Measurements from ENCODE around the gene CHRM1. TPM values are rescaled to one million over a fixed set of nuclear protein-coding genes. Genes with fewer than 3 reads are reported as not detected.
A peak's percentile ranks its signal among the peaks of the same experiment; 100 is the strongest.

Gene CHRM1
- total and polyA plus RNA-seq, 2 of the 13 experiments (the other 11 are each of a cell fraction or from before 2014, with no cell fraction given) = not detected

DNA sequence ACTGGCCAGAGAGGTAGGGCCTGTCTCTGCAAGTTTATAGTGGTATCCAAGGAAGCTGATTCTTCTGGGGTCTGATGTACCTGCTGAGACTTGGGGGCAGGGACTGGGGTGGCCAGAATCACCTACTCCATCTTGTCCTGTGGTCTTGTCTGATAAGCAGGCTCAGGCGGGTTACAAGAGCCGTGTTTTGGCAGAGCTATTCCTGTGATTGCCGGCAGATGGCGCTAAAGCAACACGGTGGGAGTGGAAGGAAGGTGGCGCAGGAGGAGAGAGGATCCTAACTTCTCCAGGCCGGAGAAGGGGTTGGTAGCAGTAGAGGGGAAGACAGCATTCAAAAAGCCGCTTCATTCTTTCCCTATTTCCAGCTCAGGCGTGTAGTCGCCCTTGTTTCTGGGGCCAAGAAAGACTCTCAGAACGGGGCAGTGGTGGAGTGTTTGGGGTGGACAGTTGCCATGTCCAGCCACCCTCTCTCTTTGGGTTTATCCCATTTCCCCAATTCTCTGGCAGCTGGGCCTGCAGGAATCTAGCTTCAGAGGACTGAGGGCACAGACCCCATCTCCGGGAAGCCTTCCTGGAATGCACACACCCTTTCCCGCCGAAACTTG lies 15.1 kb downstream of the CHRM1 start (continued):
- TF ChIP-seq, protein P1, sequence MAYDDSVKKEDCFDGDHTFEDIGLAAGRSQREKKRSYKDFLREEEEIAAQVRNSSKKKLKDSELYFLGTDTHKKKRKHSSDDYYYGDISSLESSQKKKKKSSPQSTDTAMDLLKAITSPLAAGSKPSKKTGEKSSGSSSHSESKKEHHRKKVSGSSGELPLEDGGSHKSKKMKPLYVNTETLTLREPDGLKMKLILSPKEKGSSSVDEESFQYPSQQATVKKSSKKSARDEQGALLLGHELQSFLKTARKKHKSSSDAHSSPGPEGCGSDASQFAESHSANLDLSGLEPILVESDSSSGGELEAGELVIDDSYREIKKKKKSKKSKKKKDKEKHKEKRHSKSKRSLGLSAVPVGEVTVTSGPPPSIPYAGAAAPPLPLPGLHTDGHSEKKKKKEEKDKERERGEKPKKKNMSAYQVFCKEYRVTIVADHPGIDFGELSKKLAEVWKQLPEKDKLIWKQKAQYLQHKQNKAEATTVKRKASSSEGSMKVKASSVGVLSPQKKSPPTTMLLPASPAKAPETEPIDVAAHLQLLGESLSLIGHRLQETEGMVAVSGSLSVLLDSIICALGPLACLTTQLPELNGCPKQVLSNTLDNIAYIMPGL (CRISPR knock-in tag; IDR thresholded peaks at IDR 0.05; ENCODE audit: borderline replicate concordance in 1 of 2, low read depth in 1 of 2) = peak in 1 of 2 experiments; percentile 40; a peak in 1 of 4 replicates
- TF ChIP-seq DNMT1 (CRISPR knock-in tag; IDR thresholded peaks at IDR 0.05) = no peak
- peak; percentile 69 for TF ChIP-seq ZNF501 (CRISPR knock-in tag; IDR thresholded peaks at IDR 0.05)
- TF ChIP-seq, protein P2, sequence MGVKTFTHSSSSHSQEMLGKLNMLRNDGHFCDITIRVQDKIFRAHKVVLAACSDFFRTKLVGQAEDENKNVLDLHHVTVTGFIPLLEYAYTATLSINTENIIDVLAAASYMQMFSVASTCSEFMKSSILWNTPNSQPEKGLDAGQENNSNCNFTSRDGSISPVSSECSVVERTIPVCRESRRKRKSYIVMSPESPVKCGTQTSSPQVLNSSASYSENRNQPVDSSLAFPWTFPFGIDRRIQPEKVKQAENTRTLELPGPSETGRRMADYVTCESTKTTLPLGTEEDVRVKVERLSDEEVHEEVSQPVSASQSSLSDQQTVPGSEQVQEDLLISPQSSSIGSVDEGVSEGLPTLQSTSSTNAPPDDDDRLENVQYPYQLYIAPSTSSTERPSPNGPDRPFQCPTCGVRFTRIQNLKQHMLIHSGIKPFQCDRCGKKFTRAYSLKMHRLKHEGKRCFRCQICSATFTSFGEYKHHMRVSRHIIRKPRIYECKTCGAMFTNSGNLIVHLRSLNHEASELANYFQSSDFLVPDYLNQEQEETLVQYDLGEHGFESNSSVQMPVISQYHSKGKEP (CRISPR knock-in tag; IDR thresholded peaks at IDR 0.05) = 0 out of 2 replicates have a peak, but pooled peaks have one; percentile 38
- TF ChIP-seq ZNF781 (CRISPR knock-in tag; IDR thresholded peaks at IDR 0.05; ENCODE audit: borderline replicate concordance, not compliant biosample characterization) = no peak
- peak; percentile 24; the same call in 1 of the 2 replicates for TF ChIP-seq ZNF556 (CRISPR knock-in tag; IDR thresholded peaks at IDR 0.05; ENCODE audit: borderline replicate concordance)
- TF ChIP-seq, protein P3, sequence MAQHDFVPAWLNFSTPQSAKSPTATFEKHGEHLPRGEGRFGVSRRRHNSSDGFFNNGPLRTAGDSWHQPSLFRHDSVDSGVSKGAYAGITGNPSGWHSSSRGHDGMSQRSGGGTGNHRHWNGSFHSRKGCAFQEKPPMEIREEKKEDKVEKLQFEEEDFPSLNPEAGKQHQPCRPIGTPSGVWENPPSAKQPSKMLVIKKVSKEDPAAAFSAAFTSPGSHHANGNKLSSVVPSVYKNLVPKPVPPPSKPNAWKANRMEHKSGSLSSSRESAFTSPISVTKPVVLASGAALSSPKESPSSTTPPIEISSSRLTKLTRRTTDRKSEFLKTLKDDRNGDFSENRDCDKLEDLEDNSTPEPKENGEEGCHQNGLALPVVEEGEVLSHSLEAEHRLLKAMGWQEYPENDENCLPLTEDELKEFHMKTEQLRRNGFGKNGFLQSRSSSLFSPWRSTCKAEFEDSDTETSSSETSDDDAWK (CRISPR knock-in tag; IDR thresholded peaks at IDR 0.05) = no peak
- TF ChIP-seq ZZZ3 (CRISPR knock-in tag; IDR thresholded peaks at IDR 0.05; ENCODE audit: borderline replicate concordance) = no peak
- 0 out of 2 replicates have a peak, but pooled peaks have one; percentile 50 for TF ChIP-seq TGIF2 (CRISPR knock-in tag; IDR thresholded peaks at IDR 0.05)
- no peak for TF ChIP-seq ZNF17 (CRISPR knock-in tag; IDR thresholded peaks at IDR 0.05)
- peak; percentile 63; the same call in 1 of the 2 replicates for TF ChIP-seq KDM2A (CRISPR knock-in tag; IDR thresholded peaks at IDR 0.05; ENCODE audit: borderline replicate concordance, low read depth)
- TF ChIP-seq, protein P4, sequence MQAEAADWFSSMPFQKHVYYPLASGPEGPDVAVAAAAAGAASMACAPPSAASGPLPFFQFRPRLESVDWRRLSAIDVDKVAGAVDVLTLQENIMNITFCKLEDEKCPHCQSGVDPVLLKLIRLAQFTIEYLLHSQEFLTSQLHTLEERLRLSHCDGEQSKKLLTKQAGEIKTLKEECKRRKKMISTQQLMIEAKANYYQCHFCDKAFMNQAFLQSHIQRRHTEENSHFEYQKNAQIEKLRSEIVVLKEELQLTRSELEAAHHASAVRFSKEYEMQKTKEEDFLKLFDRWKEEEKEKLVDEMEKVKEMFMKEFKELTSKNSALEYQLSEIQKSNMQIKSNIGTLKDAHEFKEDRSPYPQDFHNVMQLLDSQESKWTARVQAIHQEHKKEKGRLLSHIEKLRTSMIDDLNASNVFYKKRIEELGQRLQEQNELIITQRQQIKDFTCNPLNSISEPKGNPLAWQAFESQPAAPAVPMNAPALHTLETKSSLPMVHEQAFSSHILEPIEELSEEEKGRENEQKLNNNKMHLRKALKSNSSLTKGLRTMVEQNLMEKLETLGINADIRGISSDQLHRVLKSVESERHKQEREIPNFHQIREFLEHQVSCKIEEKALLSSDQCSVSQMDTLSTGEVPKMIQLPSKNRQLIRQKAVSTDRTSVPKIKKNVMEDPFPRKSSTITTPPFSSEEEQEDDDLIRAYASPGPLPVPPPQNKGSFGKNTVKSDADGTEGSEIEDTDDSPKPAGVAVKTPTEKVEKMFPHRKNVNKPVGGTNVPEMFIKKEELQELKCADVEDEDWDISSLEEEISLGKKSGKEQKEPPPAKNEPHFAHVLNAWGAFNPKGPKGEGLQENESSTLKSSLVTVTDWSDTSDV (CRISPR knock-in tag; IDR thresholded peaks at IDR 0.05) = no peak
- TF ChIP-seq THAP11 (CRISPR knock-in tag; IDR thresholded peaks at IDR 0.05) = 0 out of 2 replicates have a peak, but pooled peaks have one; percentile 18
- peak; percentile 90 for TF ChIP-seq RAD21 (CRISPR knock-in tag; IDR thresholded peaks at IDR 0.05)
- TF ChIP-seq XRCC5 (optimal IDR thresholded peaks at IDR 0.05; ENCODE audit: low read length) = peak; percentile 58
- no peak for TF ChIP-seq GZF1 (CRISPR knock-in tag; IDR thresholded peaks at IDR 0.05)
- 0 out of 2 replicates have a peak, but pooled peaks have one; percentile 13 for TF ChIP-seq GATAD1 (CRISPR knock-in tag; IDR thresholded peaks at IDR 0.05)
- peak; percentile 97 for TF ChIP-seq STAG1 (CRISPR knock-in tag; IDR thresholded peaks at IDR 0.05)
- TF ChIP-seq ZNF567 (CRISPR knock-in tag; IDR thresholded peaks at IDR 0.05; ENCODE audit: borderline replicate concordance) = no peak
- TF ChIP-seq SALL1 (CRISPR knock-in tag; IDR thresholded peaks at IDR 0.05) = peak; percentile 27; the same call in 1 of the 2 replicates
- no peak for TF ChIP-seq IRX3 (CRISPR knock-in tag; IDR thresholded peaks at IDR 0.05; ENCODE audit: borderline replicate concordance, low read depth)
- no peak for TF ChIP-seq EP300 (IDR thresholded peaks at IDR 0.05; ENCODE audit: low read depth in 2 of 2, low read length in 2 of 2)
- no peak for TF ChIP-seq EP300 (CRISPR knock-in tag; IDR thresholded peaks at IDR 0.05; ENCODE audit: borderline replicate concordance)

Measured in HepG2 (cell line).